Glomerular endothelial cell (primary cell): Measurements from ENCODE around the gene MFN2. TPM values are rescaled to one million over a fixed set of nuclear protein-coding genes. Genes with fewer than 3 reads are reported as not detected.

ENCODE experiments used
- DNase-seq: peaks from one replicate; pipeline ENCODE4 v3.0.0-alpha.2; 2011; ENCODE audit warnings: low read depth, low spot score; ENCODE audit errors: extremely low read depth
- total RNA-seq: library from RNA; depleted of rRNA; stranded (reverse); fragments of >200 nt; gene quantifications from 2 replicates; pipeline ENCODE4 v1.2.3, GENCODE V29; 2015

The MFN2 gene
- total RNA-seq, 1 donor from 2014 or later = 61.1 TPM

DNA sequence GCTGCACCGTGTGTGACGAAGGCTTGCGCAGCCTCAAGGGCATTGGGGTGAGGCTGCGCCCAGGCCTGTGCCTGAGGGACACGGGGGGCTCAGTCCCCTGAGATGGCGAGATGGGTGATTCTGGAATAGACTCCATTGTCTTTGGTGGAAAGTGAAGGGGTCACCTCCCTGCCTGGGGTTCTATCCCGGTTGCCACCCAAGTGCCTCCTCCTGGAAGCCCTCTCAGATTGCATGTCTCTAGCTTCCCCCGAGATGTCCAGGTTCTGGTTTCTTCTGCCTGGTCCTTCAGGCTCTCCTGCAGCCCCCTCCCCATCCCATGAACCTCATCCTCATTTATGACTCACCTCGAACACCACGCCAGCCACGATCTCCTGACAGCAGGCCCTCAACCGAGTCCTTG lies 22.3 kb upstream of the MFN2 start:
- DNase-seq = no peak

DNA sequence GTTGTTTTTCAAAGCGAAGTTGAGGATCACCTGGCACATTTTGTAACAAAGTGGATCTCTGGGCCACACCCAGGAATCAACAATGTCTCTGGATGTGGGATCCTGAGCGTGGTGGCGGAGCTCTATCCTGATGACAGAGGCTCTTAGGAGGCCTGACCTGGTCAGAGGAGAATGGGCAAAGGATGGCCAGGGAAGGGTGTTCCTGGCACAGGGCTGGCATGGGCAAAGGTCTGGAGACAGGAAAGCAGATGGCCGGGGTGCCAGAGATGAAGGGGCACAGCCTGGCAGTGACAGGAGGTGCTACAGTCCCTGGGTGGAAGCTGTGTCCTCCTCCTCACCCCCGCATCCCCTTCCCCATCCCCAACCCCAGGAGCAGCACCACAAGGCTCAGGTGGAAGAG lies 20.0 kb upstream of the MFN2 start:
- no peak for DNase-seq

DNA sequence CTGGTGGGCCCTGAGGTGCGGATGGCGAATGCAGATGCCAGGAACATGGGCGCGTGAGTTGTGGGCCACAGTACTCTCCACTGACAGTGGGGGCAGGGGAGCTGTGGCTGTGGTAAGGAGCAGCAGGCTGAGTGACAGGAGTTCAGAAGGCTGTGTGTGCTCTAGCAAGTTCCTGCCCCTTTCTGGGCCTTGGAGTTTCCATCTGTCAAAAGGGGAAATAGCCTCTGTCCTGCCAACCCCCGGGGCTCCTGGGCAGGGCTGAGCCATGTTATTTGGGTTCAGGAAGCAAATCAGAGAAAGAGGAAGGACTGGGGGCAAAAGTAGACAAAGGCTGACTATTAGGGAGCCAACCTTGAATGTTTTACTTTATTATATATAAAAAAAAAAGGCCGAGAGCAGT lies 19.5 kb upstream of the MFN2 start:
- DNase-seq = no peak

DNA sequence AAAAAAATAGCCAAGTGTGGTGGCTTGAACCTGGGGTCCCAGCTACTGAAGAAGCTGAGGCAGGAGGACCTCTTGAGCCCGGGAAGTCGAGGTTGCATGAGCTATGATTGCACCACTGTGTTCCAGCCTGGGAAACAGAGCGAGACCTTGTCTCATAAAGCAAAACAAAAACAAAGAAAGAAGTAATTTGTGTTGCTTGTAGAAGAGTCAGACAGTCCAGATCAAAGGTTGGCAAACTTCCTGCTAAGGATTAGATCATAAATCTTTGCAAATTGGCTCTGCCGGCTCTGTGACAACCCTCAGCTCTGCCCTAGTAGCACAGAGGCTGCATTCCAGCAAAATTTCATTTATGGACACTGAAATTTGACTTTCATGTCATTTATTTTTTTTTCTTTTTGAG lies 19.0 kb upstream of the MFN2 start:
- no peak for DNase-seq

DNA sequence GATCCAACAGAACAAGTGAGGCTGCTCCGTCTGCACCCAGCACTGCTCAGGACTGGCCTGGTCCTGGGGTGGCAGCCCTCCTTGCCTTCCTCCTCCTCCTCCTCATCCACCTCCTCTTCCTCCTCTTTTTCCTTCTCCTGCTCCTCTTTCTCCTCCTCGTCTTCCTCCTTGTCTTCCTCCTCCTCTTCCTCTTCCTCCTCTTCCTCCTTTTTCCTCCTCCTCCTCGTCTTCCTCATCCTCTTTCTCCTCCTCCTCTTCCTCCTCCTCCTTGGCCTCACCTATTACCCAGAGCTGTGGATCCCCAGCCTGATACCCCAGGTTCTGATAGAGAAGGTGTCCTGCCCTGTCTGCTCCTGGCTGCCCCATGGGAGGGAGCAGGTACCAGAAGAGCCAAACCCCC lies 16.6 kb upstream of the MFN2 start:
- no peak for DNase-seq

DNA sequence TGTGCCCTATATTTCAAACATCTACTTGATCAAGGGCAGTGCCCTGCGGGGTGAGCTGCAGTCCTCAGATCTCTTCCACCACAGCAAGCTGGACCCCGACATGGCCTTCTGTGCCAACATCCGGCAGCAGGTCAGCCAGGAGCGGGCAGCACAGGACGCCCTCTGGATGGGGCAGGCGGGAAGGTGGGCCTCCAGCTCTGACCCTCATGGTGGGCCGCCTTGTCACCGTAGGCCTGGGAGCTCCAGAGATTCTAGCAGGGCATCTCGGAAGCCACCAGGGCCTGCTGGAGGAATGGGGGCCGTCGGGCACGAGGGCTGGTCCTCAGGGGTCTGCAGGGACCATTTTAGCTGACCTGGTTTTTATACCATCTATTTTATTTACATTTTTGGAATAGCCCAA lies 15.6 kb upstream of the MFN2 start:
- DNase-seq = no peak

DNA sequence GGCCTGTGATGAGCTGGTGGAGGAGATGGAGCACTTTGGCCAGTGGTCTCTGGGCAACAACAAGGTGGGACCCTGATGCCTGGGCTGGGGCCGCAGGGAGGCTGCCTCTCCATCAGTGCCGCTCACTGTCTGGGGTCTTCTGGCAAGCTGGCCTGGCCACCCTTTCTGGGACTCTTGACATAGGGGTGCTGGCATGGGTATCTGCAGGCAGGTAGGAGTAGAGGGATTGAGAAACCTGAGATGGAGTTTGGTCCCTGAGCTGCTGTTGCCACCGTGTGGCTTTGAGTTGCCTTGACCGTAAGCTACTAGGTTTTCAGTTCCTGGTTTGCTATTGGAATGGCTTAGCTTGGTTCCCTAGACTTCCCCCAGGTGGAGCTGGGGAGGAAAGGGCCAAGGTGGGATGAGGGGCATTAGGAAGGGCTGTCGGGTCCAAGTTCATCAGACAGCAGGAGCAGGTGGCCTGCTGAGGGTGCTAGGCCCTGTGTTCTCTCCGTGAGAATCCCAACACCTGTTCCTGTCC lies 13.2 kb upstream of the MFN2 start:
- no peak for DNase-seq

DNA sequence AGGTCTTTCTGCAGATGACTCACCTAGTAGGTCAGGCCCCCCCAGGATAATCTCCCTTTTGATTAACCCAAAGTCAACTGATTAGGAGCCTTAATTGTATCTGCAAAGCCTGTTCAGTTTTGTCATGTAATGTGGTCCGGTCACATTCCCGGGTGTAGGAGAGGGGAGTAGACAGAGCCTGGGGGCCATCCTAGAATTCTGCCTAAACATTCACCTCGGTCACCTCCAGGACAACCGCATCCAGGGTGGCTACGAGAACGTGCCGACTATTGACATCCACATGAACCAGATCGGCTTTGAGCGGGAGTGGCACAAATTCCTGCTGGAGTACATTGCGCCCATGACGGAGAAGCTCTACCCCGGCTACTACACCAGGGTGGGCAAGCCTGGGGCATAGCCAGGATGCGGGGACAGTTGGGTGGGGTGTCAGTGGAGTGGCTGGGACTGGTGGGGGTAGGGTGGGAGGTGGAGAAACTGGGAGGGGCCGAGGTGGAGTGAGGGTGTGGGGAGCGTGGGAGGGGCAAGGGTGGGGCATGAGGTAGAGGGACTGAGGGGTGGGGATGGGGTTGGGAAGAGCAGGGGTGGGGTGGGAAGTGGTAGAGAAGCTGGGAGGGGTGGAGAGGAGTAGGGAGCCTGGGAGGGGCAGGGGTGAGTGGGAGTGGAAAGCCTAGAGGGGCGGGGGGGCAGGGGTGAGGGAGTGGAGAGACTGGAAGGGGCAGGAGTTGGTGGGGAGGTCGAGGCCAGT lies 9.6 kb upstream of the MFN2 start:
- no peak for DNase-seq

DNA sequence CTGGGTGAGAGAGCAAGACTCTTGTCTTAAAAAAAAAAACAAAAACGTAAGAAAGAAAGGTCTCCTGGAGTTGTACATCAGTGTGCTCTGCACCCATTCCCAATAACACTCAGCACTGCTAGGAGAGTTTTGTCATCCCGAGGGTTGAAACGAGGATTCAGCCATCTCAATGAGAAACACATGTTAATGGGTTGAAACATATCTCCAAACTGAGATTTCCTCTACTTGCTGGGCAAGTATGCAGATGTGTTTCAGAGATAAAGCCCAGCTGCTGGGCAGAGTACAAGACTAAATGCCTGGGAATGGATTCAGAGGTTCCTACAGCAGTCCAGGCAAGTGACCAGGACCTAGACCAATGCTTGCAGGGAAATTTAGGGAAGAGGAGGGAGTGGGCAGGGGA lies 2.6 kb upstream of the MFN2 start:
- no peak for DNase-seq

DNA sequence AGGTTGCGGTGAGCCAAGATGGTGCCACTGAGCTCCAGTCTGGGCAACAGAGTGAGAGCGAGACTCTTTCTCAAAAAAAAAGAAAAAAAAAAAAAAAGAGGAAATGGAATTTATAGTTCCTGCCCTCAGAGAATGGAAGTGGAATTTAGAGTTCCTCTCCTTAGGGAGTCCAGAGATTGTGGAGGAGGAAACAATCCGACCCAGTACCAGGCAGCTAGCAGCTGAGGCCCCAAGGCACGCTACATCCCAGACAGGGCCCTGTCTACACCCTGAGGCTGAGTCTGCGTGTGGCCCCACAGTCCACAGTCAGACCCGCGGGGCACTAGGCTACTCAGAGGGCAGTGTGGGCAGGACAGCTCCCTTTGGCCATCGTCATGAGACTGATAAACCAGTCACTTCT lies 1.9 kb upstream of the MFN2 start:
- no peak for DNase-seq

DNA sequence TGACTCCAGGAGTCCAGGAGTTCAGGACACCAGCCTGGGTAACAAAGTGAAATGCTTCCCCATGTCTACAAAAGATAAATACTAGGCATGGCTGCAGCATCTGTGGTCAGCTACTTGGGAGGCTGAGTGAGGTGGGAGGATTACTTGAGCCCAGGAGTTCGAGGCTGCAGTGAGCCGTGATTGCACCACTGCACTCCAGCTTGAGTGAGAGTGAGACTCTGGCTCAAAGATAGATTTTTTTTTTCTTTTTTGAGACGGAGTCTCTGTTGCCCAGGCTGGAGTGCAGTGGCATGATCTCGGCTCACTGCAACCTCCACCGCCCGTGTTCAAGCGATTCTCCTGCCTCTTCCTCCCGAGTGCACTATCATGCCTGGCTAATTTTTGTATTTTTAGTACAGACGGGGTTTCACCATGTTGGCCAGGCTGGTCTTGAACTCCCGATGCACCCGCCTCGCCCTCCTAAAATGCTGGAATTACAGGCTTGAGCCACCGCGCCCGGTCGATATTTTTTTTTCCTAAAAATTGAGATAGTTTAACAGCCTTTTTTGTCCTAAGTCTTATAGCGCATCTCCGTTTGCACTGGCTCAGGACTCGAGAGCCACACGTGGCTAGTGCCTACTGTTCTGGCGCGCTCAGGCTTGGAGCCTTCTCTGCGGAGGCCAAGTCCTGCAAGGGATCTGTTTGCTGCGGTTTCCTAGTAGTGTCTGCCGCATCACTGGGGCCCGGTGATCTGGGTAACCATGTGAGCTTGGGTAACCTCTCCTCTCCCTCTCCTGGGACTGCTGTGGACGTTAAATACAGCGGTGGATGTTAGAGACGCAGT lies 1.0 kb upstream of the MFN2 start:
- no peak for DNase-seq

DNA sequence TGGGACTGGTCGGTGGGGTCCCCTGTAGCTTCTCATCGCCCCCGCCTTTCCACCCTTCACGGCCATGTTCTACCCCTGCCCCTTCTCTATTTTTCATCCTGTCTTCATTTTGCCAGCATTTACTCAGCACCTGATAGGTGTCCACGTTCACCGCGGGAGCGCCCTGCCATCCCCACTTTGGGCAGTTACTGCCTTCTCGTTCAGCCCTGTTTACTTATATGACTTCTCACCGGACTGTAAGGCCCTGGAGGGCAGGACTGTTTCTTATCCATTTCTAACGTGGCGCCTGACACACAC lies 380 bp downstream of the MFN2 start:
- no peak for DNase-seq

DNA sequence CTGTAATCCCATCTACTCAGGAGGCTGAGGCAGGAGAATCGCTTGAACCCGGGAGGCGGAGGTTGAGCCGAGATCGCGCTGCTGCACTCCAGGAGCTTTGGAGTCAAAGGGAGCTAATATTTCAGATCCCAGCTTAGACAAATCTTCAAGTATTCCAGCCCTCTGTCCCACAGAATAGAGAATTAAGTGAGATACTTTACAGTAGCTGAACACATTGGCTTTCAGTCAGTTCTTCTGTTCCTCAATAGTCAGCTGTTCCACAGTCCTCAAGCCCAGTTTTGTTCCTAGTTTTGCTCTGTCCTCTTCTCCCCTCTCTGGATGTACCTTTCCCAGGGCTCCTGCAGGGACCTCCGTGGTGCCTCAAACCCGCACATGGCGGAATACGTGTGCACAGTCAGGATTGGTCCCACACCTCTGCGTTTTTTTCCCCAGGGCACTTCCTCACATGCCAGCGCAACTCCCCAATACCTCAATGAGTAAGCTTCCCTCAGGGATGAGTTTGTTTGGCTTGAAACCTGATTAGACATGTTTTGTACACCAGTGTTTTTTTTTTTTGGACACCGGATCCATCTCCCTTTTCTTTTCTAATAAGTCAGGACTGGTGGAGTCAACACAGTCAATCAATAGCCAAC lies 1.2 kb downstream of the MFN2 start:
- no peak for DNase-seq

DNA sequence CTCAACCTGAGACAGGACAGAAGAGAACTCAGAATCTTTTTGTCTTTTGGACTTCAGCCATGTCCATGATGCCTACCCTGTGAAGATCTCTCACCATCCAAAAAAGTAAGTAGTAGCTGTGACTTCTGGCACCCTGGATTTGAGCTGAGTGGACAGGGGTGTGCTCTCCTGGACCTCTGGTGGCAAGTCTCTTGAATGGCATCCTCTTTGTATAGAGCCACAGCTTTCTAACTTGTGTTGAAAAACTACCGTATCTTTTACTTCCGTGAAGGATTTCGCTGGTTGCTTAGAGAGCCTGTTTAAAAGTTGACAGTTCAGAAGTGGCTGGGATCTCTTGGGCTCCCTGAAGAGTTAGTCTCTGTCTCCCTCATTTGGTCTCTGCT lies 1.8 kb downstream of the MFN2 start:
- no peak for DNase-seq

DNA sequence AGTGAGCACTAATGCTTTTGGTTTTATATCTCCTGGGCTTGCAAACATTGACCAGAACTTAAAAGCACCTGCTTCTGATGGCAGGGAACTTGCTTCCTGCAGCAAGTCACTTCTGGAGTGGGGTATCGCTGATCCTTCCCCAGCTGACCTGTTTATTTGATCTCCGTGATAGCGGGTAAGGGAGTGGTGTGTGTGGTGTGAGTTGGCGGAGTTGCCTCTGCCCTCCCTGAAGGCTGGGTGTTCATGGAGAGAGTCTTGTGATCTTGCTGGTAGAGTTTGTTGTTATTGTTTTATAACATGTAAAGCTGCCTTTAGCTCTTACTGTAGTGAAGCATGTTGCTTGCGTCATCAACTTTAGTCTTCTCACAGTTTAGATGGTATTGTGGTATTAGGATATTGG lies 3.9 kb downstream of the MFN2 start:
- no peak for DNase-seq

DNA sequence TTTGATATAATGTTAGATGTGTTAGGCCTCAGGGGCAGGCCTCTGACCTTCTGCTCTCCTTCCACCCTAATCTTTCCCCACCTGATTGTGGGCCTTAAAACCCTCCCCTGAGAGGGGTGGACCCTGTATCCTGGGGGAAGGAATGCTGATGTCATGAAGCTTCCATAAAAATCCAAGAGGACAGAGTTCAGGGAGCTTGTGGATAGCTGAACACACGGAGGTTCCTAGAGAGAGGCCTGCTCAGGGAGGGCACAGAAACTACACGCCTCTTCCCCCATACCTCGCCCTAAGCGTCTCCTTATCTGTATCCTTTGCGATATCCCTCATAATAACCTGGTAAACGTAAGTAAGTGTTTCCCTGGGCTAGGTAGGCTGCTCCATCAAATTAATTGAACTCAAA lies 4.3 kb downstream of the MFN2 start:
- no peak for DNase-seq

DNA sequence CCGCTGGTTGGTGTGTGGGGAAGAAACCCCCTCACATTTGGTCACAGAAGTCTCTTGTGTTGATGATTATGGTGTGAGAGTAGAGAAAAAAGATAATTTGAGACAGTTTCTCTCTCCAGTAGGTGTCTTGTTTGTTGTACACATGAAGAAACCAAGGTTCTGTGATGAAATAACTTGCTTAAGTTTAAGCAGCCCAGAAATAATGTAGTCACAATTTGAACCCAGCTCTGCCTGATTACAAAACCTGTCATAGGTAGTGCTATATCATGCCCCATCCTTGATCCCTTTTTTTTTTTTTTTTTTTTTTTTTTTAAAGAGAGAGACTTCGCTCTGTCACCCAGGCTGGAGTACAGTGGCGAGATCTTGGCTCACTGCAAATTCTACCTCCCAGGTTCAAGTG lies 4.9 kb downstream of the MFN2 start:
- DNase-seq = no peak

DNA sequence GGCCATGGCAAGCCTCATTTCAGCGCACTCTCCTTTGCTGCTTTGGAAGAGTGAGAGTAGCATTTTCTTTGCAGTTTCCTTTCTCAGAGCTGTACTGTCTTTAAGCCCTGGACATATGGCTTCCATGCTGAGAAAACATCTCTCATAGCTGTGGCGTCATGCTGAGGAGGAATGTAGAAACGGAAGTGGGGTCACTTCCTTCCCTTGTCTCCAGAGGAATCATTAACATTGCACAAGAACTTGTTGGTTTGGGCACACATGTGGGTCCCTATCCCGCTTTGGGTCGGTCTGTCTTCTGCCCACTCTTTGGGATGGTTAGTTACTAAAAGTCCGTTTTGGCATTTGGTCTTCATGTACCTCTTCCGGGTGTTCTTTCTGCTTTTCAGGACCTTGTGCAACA lies 5.6 kb downstream of the MFN2 start:
- DNase-seq = no peak

DNA sequence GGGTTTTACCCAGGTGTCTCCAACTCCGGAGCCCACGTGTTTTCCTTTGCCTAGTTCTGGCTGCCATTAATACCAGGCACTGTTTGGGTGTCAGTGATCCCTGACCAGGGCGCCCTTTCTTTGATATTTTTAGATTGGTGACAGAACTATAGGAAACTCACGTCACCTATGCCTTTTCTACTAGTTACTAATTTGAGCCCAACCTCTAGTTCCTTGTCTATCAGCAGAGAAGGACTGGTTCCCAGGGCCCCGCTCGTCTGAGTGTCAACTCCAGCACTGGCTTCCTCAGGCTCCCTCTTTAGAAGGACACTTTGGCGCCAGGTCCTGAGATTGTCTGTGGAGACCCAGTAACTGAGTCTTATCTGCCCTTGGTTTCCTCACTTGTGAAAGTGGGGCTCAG lies 9.4 kb downstream of the MFN2 start:
- DNase-seq = no peak

DNA sequence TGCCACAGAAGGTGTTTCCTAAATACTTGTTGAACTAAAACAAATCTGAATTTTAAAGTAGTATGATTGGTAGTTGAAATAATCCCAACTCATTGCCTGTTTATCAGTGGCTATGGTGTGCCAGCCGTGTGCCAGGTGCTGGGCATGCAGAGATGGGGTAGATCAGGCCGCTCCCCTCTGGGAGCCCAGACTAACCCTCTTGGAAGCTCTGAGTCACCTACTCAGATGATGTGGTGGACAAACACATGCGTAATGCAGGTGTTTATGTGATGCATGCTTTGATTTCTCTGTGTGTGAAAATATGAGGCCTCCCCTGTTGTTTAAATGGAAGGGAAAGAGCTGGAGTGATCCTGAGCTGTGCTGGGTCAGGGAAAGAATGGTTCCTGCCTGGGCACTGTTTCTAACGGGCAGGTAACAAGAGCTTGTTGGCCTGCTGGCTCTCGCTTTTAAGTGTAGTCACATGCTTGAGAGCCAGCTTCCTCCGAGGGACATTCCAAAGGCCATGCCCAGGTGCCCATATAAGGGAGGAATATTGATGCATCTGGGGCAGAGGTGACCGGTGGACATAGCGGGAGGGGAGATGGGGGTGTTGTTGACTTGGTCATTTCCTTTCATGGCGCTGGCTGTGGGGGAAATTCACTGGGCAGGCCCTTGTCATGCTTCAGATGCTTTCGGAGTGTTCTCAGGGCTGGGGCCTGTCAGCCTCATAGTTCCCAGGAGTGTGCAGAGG lies 10.2 kb downstream of the MFN2 start:
- no peak for DNase-seq

DNA sequence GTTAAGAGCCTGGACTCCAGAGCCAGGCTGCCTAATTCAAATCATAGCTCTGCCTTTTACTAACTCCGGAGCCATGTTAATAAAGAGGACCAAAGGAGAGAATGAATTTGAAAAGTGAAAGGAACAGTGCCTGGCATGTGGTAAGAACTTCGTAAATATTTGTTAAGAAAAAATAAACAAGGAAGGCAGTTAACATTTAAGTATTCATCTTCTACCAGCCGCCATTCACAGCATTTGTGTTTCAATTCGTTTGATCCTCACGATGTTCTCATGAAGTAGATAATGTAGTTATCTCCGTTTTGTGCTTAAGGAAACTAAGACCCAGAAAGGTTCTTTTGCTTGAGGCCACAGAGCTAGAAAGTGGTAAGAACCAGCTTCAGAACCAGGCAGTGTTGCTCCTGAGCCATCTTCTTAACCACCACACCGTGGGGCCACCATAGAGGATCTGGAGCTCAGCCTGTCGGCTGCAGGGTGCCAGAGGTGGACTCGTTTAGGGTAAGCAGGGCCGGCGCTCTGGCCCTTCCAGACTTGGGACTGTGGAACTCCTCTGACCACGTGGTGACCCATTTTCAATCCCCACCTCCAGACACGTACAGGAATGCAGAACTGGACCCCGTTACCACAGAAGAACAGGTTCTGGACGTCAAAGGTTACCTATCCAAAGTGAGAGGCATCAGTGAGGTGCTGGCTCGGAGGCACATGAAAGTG lies 11.9 kb downstream of the MFN2 start:
- DNase-seq = no peak
